Measurements from ENCODE around the gene TMEM179. TPM values are rescaled to one million over a fixed set of nuclear protein-coding genes. Genes with fewer than 3 reads are reported as not detected.

The TMEM179 gene
- total and polyA plus RNA-seq, 2 donors (not counting 3 experiments of a cell fraction or from before 2014, with no cell fraction given): 0.14 TPM; not detected in 1

DNA sequence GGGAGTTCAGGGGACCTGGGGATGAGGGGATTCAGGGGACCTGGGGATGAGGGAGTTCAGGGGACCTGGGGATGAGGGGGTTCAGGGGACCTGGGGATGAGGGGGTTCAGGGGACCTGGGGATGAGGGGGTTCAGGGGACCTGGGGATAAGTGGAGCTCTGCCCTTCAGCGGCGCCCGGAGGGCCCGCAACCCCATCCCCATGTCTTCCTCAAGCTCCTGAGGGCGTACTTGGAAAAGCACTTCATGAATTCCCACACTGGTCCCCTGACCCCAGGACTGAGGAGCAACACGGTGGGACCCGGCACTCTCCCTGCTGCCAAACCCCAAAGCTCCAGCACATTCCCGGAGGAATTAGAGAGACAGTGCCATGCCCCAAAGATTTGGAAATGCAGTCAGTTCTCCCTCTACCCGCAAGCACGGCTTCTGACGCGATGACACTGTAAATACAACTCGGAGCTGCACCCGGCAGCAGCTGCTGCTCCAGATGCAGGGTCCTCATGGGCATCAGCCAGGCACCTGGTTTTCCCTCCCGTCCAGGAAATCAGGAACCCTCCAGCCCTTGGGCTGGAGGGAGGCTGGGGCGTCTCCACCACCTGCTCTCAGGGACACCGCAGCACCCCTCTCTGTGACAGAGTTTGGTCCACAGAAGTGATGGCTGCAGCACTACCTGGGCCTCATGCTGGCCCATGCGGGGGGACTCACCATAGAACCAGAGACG, 57.8 kb downstream of the TMEM179 start:
- intact Hi-C loops (cut with micrococcal nuclease) (no loop called here), dilution Hi-C loops (cut with MboI; ENCODE audit: extremely low pct_ligation_motif_present, low sequenced_read_pairs) (no loop called here)
- DNase-seq (ENCODE audit: low read depth, low spot score): no peak
- H3K9me1 ChIP-seq (replicated peaks; ENCODE audit: control insufficient read depth, extremely low read depth, insufficient read depth, low read length): no peaks in the 10 kb centered on the region
- TF ChIP-seq MYC (IDR thresholded peaks at IDR 0.05; ENCODE audit: low read depth, low read length): no peak
- TF ChIP-seq FOS (IDR thresholded peaks at IDR 0.05; ENCODE audit: borderline replicate concordance, insufficient read depth, low read length): no peak
- TF ChIP-seq MAX (IDR thresholded peaks at IDR 0.05; ENCODE audit: insufficient read depth, insufficient read length): no peak
- TF ChIP-seq, protein P1, sequence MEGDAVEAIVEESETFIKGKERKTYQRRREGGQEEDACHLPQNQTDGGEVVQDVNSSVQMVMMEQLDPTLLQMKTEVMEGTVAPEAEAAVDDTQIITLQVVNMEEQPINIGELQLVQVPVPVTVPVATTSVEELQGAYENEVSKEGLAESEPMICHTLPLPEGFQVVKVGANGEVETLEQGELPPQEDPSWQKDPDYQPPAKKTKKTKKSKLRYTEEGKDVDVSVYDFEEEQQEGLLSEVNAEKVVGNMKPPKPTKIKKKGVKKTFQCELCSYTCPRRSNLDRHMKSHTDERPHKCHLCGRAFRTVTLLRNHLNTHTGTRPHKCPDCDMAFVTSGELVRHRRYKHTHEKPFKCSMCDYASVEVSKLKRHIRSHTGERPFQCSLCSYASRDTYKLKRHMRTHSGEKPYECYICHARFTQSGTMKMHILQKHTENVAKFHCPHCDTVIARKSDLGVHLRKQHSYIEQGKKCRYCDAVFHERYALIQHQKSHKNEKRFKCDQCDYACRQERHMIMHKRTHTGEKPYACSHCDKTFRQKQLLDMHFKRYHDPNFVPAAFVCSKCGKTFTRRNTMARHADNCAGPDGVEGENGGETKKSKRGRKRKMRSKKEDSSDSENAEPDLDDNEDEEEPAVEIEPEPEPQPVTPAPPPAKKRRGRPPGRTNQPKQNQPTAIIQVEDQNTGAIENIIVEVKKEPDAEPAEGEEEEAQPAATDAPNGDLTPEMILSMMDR (IDR thresholded peaks at IDR 0.05; ENCODE audit: extremely low read depth in 1 of 2, insufficient read depth in 1 of 2, low read depth in 1 of 2, low read length in 2 of 2): no peak
- TF ChIP-seq JUN (IDR thresholded peaks at IDR 0.05; ENCODE audit: borderline replicate concordance, insufficient read depth, insufficient read length, low read depth): no peak
- TF ChIP-seq POLR2A (IDR thresholded peaks at IDR 0.05; ENCODE audit: low read depth, low read length): no peak
- TF ChIP-seq GATA2 (IDR thresholded peaks at IDR 0.05; ENCODE audit: insufficient read depth, insufficient read length, low read depth, low read length): no peak
- TF ChIP-seq POLR2AphosphoS5 (IDR thresholded peaks at IDR 0.05; ENCODE audit: insufficient read depth, low read depth, low read length): no peak
- TF ChIP-seq EZH2 (IDR thresholded peaks at IDR 0.05; ENCODE audit: borderline replicate concordance, low read depth, low read length, severe bottlenecking): no peak
- ChIA-PET POLR2A (no interaction called here), CTCF (interaction anchor here (1.2 to 1.9 kb wide), 2 partner anchors 17 to 469 kb away, joined by 3 to 9 read pairs; no protein-coding TSS in a partner anchor)
- H4K20me1 ChIP-seq (replicated peaks; ENCODE audit: control insufficient read depth, extremely low read depth, insufficient read depth, low read length): no peaks in the 10 kb centered on the region
- BruUV-seq (replicated peaks): no TSS peak
- no peaks in the 10 kb centered on the region for H3K9me3 ChIP-seq (replicated peaks; ENCODE audit: control insufficient read depth, insufficient read depth, low read length)
- no peak overlapping the region for H3K9ac ChIP-seq (replicated peaks; ENCODE audit: extremely low read depth, insufficient read depth, low read length)
- no peak overlapping the region for H3K4me3 ChIP-seq (replicated peaks in 1 of 3; ENCODE audit: insufficient read depth in 1 of 3, low read depth in 1 of 3, low read length in 3 of 3)
- no peaks in the 10 kb centered on the region for H3K4me1 ChIP-seq (ENCODE audit: control insufficient read depth, extremely low read depth, insufficient read depth, low read length)
- no peaks in the 10 kb centered on the region for H3K79me2 ChIP-seq (ENCODE audit: control insufficient read depth, insufficient read depth, low read length)
- H3K4me2 ChIP-seq (ENCODE audit: insufficient read depth, low read length): no peak overlapping the region
- H3K27me3 ChIP-seq (ENCODE audit: control insufficient read depth in 2 of 2, insufficient read depth in 2 of 2, low read length in 2 of 2): peaks cover 2 to 3% of the 10 kb centered on the region in 2 experiments
- H3K27ac ChIP-seq (ENCODE audit: insufficient read depth, low read depth, low read length): no peak overlapping the region
- H2AFZ ChIP-seq (ENCODE audit: low read depth, low read length): no peak overlapping the region
- no peak for FAIRE-seq
- no peaks in the 10 kb centered on the region for H3K36me3 ChIP-seq (ENCODE audit: control insufficient read depth in 2 of 2, extremely low read depth in 1 of 2, insufficient read depth in 2 of 2, low read length in 2 of 2)

All from endothelial cell of umbilical vein (primary cell).